GM19193 (cell line): ENCODE results near the gene EEF1AKMT4.

ENCODE experiments used
- POLR2A ChIP-seq: IDR thresholded peaks from 4 replicates; pipeline ENCODE4 v1.6.1; 2011; ENCODE audit not compliant: insufficient read depth, insufficient read length; ENCODE audit errors: extremely low read depth

EEF1AKMT4 gene

GRCh38 chr3:184299488-184300377 is 50.3 kb downstream of the EEF1AKMT4 start:
- no peak for TF ChIP-seq POLR2A

GRCh38 chr3:184300378-184300720 is 50.9 kb downstream of the EEF1AKMT4 start:
- no peak for TF ChIP-seq POLR2A

- TF ChIP-seq POLR2A: no peak
Measured at GRCh38 chr3:184305577-184305976, 56.1 kb downstream of the EEF1AKMT4 start.

GRCh38 chr3:184306341-184306972 is 57.0 kb downstream of the EEF1AKMT4 start:
- TF ChIP-seq POLR2A: no peak

GRCh38 chr3:184307915-184308314 is 58.4 kb downstream of the EEF1AKMT4 start:
- TF ChIP-seq POLR2A: no peak
